Measurements from ENCODE around the gene CLASRP. TPM values are rescaled to one million over a fixed set of nuclear protein-coding genes. Genes with fewer than 3 reads are reported as not detected.

The CLASRP gene
- total RNA-seq, 4 donors from 2014 or later = 48.2 to 96.8 (median 95.0) TPM

GRCh38 chr19:45001087-45001739 is 37.6 kb upstream of the CLASRP start, which contains the start of gene RELB:
Gene RELB, plus strand, starts transcription at chr19:45001464. Its CDS starts 116 bp downstream, at chr19:45001580.
- peaks cover 4 to 8% of the 10 kb centered on the region in 2 donors for H3K4me1 ChIP-seq
- H3K36me3 ChIP-seq = no peaks in the 10 kb centered on the region
- peak within 1 kb of the TSS; percentile 94 to 98 (median 97) for H3K27ac ChIP-seq
- H3K9me3 ChIP-seq = no peaks in the 10 kb centered on the region
- DNase-seq = peak; percentile 94
- TF ChIP-seq CTCF (IDR thresholded peaks at IDR 0.05) = no peak
- TF ChIP-seq POLR2A (IDR thresholded peaks at IDR 0.05) = no peak
- intact Hi-C loops (cut with DNase I) = no loop called here
- H3K4me3 ChIP-seq (replicated peaks in 1 of 3) = peak within 1 kb of the TSS; percentile 43 to 93 (median 74)
- H3K27me3 ChIP-seq = no peaks in the 10 kb centered on the region
- WGBS, 2 donors = 5% methylated on average over 17 to 19 of the region's 79 CpGs

- 92 to 95% methylated on average over 4 of the region's 4 CpGs for WGBS, 2 donors
- H3K4me1 ChIP-seq = peaks cover 4 to 8% of the 10 kb centered on the region in 2 donors
- intact Hi-C loops (cut with DNase I) = no loop called here
Measured at GRCh38 chr19:45003485-45003884, 35.4 kb upstream of the CLASRP start.

GRCh38 chr19:45005787-45006186 is 33.1 kb upstream of the CLASRP start:
- no peak for DNase-seq
- no peak overlapping the region for H3K27ac ChIP-seq
- no peak overlapping the region for H3K4me3 ChIP-seq (replicated peaks in 1 of 3)
- peaks cover 4 to 8% of the 10 kb centered on the region in 2 donors for H3K4me1 ChIP-seq
- intact Hi-C loops (cut with DNase I) = no loop called here
- no peaks in the 10 kb centered on the region for H3K36me3 ChIP-seq
- 93 to 95% methylated on average over 9 of the region's 9 CpGs for WGBS, 2 donors
- no peaks in the 10 kb centered on the region for H3K27me3 ChIP-seq
- TF ChIP-seq CTCF (IDR thresholded peaks at IDR 0.05) (no peak), POLR2A (IDR thresholded peaks at IDR 0.05) (no peak)
- H3K9me3 ChIP-seq = no peaks in the 10 kb centered on the region

More at GRCh38 chr19:45003485-45003884, 35.4 kb upstream of the CLASRP start:
- H3K4me3 ChIP-seq (replicated peaks in 1 of 3) = no peak overlapping the region
- H3K36me3 ChIP-seq = no peaks in the 10 kb centered on the region
- H3K27me3 ChIP-seq = no peaks in the 10 kb centered on the region
- no peaks in the 10 kb centered on the region for H3K9me3 ChIP-seq
- no peak overlapping the region for H3K27ac ChIP-seq
- no peak for TF ChIP-seq POLR2A (IDR thresholded peaks at IDR 0.05)
- TF ChIP-seq CTCF (IDR thresholded peaks at IDR 0.05) = no peak
- DNase-seq = no peak

GRCh38 chr19:45008552-45008951 is 30.3 kb upstream of the CLASRP start:
- Histone ChIP-seq H3K27ac (no peak overlapping the region), H3K36me3 (peaks cover 0 to 5% of the 10 kb centered on the region in 2 donors), H3K27me3 (no peaks in the 10 kb centered on the region), H3K4me3 (replicated peaks in 1 of 3) (no peak overlapping the region), H3K4me1 (no peaks in the 10 kb centered on the region), H3K9me3 (no peaks in the 10 kb centered on the region)
- DNase-seq = no peak
- intact Hi-C loops (cut with DNase I) = no loop called here
- 79 to 83% methylated on average over 8 to 10 of the region's 10 CpGs for WGBS, 2 donors
- TF ChIP-seq POLR2A (IDR thresholded peaks at IDR 0.05) (no peak), CTCF (IDR thresholded peaks at IDR 0.05) (no peak)

GRCh38 chr19:45009625-45010255 is 29.1 kb upstream of the CLASRP start:
- no peaks in the 10 kb centered on the region for H3K27me3 ChIP-seq
- H3K4me3 ChIP-seq (replicated peaks in 1 of 3) = no peak overlapping the region
- DNase-seq = no peak
- no peak overlapping the region for H3K27ac ChIP-seq
- H3K36me3 ChIP-seq = peaks cover under 1 to 5% of the 10 kb centered on the region in 2 donors
- no peaks in the 10 kb centered on the region for H3K4me1 ChIP-seq
- TF ChIP-seq POLR2A (IDR thresholded peaks at IDR 0.05) (no peak), CTCF (IDR thresholded peaks at IDR 0.05) (no peak)
- intact Hi-C loops (cut with DNase I) = no loop called here
- WGBS, 2 donors = 86 to 93% methylated on average over 9 of the region's 9 CpGs
- H3K9me3 ChIP-seq = no peaks in the 10 kb centered on the region
